B cell (primary cell): ENCODE data around the gene HOXB3.

Source experiments
- EZH2 ChIP-seq: IDR thresholded peaks from 2 replicates; pipeline ENCODE4 v1.6.1; 2012; ENCODE audit warnings: borderline replicate concordance, low read depth, mild to moderate bottlenecking, moderate library complexity, low read length; ENCODE audit not compliant: insufficient read depth, poor library complexity, severe bottlenecking
- TF ChIP-seq, protein P1 (sequence below): fragments of 200-600 bp; IDR thresholded peaks from one replicate; pipeline ENCODE4 v1.8.0; 2022; ENCODE audit warnings: antibody characterized with exemption, mild to moderate bottlenecking

DNA sequence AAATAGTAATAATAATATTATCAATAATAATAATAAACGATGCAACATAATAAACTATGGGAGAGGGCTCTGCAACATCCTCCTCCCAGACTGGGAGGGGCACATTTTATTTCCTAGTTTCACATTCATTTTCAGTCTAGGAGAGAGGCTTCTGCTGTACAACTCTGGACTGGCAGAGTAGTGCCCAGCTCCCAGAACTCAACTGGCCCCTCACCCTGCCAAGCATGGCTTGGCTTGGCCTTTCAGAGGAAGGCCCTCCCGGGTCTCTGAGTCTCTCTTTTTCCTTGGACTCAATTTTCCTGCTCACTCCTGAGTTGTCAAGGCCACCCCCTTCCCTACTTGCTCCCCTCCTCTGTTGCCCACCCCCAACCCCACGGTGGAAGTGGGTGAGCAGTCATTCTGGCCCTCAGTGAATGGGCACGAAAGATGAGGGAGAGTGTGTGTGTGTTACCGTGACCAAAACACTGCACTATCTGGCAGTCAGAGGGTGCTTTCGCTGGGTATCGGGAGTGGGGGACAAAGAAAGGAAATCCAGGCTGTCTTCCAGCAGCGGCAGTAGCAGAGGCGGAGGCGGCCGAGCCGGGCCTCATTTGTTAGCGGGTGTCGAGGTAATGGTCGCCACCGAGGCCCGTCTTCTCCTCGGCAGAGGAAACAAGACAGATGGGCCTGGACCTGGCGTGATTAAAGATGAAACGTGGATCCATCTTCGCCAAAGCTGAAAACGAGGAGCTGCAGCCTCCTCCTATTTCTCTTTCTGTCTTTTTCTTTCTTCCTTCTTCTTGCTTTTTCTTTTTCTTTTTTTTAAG lies 14.2 kb downstream of the HOXB3 start:
- TF ChIP-seq, protein P1, sequence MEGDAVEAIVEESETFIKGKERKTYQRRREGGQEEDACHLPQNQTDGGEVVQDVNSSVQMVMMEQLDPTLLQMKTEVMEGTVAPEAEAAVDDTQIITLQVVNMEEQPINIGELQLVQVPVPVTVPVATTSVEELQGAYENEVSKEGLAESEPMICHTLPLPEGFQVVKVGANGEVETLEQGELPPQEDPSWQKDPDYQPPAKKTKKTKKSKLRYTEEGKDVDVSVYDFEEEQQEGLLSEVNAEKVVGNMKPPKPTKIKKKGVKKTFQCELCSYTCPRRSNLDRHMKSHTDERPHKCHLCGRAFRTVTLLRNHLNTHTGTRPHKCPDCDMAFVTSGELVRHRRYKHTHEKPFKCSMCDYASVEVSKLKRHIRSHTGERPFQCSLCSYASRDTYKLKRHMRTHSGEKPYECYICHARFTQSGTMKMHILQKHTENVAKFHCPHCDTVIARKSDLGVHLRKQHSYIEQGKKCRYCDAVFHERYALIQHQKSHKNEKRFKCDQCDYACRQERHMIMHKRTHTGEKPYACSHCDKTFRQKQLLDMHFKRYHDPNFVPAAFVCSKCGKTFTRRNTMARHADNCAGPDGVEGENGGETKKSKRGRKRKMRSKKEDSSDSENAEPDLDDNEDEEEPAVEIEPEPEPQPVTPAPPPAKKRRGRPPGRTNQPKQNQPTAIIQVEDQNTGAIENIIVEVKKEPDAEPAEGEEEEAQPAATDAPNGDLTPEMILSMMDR, result no peak
- TF ChIP-seq EZH2, result no peak
